ENCODE measurements around the gene NDUFAF8. TPM values are rescaled to one million over a fixed set of nuclear protein-coding genes. Genes with fewer than 3 reads are reported as not detected.

The NDUFAF8 gene
- total and polyA plus RNA-seq, 9 donors: 14.6 to 66.3 (median 33.9) TPM

DNA sequence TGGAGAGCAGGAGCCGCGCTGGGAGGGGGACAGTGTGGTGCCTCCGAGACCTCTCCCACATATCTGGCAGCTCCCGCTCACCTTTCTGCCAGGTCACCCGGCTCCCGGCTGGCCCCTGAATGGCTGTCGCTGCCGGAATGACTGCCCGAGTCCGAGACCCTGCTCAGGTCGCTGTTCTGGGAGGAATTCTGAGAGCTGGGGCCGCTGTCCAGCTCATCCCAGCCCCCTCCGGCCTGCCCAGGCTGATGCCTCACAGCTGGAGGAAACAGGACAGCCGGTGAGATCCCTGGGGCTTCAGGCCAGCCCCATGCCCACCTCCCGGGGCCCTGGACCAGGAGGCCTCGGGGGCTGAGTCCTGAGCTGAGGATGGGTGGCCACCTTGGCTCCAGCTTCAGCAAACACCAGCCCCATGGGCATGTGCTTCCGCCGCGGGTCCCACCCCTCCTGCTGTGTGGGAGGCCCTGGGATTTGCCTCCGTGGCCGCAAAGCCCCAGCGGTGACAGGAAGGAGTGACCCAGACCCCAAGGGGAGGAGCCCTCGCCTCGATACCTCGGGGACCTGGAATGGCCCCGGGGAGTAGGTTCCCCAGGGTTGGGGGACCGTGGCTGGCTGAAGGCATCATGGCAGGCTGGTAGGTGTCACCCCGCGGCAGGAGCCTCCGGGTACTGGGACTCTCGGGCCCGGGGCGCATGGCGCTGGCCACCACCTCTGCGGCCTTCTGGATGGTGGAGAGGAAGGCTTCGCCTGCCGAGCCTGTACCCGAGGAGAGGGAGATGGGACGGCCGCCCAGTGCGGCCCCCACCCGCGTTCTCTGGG lies 7.1 kb upstream of the NDUFAF8 start:
- no peak for DNase-seq
- intact Hi-C loops (cut with DNase I): loop anchor here in 2 of 4 donors (5.0 to 10.0 kb wide), 2 partner anchors 90 to 237 kb away; partner anchors contain the start of gene CHMP6 (in 1 of the 2)
- Histone ChIP-seq H3K4me3 (no peak overlapping the region), H3K27me3 (no peaks in the 10 kb centered on the region), H3K27ac (no peak overlapping the region), H3K9me3 (no peaks in the 10 kb centered on the region), H3K4me1 (ENCODE audit: insufficient read depth) (no peaks in the 10 kb centered on the region), H3K36me3 (no peaks in the 10 kb centered on the region)
- TF ChIP-seq, protein P1, sequence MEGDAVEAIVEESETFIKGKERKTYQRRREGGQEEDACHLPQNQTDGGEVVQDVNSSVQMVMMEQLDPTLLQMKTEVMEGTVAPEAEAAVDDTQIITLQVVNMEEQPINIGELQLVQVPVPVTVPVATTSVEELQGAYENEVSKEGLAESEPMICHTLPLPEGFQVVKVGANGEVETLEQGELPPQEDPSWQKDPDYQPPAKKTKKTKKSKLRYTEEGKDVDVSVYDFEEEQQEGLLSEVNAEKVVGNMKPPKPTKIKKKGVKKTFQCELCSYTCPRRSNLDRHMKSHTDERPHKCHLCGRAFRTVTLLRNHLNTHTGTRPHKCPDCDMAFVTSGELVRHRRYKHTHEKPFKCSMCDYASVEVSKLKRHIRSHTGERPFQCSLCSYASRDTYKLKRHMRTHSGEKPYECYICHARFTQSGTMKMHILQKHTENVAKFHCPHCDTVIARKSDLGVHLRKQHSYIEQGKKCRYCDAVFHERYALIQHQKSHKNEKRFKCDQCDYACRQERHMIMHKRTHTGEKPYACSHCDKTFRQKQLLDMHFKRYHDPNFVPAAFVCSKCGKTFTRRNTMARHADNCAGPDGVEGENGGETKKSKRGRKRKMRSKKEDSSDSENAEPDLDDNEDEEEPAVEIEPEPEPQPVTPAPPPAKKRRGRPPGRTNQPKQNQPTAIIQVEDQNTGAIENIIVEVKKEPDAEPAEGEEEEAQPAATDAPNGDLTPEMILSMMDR (IDR thresholded peaks at IDR 0.05): no peak
- TF ChIP-seq POLR2A (IDR thresholded peaks at IDR 0.05): no peak
- TF ChIP-seq EP300 (IDR thresholded peaks at IDR 0.05): no peak
- WGBS, 3 donors: 75 to 83% (median 77%) methylated on average over 29 to 43 of the region's 43 CpGs

DNA sequence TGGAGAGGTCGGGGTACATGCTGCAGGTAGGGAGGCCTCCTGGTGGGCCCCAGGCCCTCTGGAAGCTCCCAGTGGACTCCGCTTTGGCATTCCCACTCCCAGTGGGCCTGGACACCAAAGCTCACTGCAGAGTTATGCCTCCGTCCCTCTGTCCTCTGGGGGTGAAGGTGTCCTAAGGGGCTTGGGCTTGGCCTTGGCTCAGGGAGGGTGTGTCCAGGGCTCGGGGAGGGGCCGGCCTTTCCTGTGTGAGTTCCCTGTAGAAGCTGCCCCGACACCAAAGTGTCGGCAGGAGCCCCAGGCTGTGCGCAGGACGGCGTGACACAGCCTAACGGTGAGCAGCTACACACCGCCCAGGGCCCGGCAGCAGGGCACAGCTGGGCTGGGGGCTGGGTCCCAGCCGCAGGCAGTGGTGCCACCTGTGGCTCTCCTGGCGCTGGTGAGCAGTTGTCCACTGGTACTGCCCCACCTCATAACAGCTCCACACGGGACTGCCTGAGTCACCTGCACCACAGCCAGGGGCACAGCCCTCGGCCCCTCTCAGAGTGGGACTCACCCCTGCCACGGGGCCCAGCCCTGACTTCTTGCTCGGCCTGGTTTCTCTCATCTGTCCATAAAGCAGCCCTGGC lies 6.4 kb upstream of the NDUFAF8 start:
- H3K36me3 ChIP-seq: no peaks in the 10 kb centered on the region
- no peak for TF ChIP-seq EP300 (IDR thresholded peaks at IDR 0.05)
- no peak overlapping the region for H3K4me3 ChIP-seq
- intact Hi-C loops (cut with DNase I): loop anchor here in 2 of 4 donors (5.0 to 10.0 kb wide), 2 partner anchors 90 to 238 kb away; partner anchors contain the start of gene CHMP6 (in 1 of the 2)
- WGBS, 3 donors: 88 to 91% (median 89%) methylated on average over 18 to 19 of the region's 19 CpGs
- DNase-seq: no peak
- H3K27me3 ChIP-seq: no peaks in the 10 kb centered on the region
- peaks cover 1% of the 10 kb centered on the region for H3K4me1 ChIP-seq (ENCODE audit: insufficient read depth)
- H3K27ac ChIP-seq: no peak overlapping the region
- H3K9me3 ChIP-seq: no peaks in the 10 kb centered on the region

- Histone ChIP-seq H3K36me3 (no peaks in the 10 kb centered on the region), H3K27me3 (no peaks in the 10 kb centered on the region), H3K4me3 (no peak overlapping the region), H3K9me3 (no peaks in the 10 kb centered on the region), H3K4me1 (ENCODE audit: insufficient read depth) (peaks cover 1% of the 10 kb centered on the region), H3K27ac (no peak overlapping the region)
- TF ChIP-seq, protein P1 (IDR thresholded peaks at IDR 0.05): no peak
- TF ChIP-seq POLR2A (IDR thresholded peaks at IDR 0.05): no peak
- no peak for TF ChIP-seq EP300 (IDR thresholded peaks at IDR 0.05)
- WGBS, 3 donors: 87 to 93% (median 91%) methylated on average over 13 to 17 of the region's 17 CpGs
- no peak for DNase-seq
- intact Hi-C loops (cut with DNase I): loop anchor here in 2 of 4 donors (5.0 to 10.0 kb wide), 2 partner anchors 91 to 239 kb away; partner anchors contain the start of gene CHMP6 (in 1 of the 2)
These were observed 5.8 kb upstream of the NDUFAF8 start for GRCh38 chr17:81233316-81233715.

DNA sequence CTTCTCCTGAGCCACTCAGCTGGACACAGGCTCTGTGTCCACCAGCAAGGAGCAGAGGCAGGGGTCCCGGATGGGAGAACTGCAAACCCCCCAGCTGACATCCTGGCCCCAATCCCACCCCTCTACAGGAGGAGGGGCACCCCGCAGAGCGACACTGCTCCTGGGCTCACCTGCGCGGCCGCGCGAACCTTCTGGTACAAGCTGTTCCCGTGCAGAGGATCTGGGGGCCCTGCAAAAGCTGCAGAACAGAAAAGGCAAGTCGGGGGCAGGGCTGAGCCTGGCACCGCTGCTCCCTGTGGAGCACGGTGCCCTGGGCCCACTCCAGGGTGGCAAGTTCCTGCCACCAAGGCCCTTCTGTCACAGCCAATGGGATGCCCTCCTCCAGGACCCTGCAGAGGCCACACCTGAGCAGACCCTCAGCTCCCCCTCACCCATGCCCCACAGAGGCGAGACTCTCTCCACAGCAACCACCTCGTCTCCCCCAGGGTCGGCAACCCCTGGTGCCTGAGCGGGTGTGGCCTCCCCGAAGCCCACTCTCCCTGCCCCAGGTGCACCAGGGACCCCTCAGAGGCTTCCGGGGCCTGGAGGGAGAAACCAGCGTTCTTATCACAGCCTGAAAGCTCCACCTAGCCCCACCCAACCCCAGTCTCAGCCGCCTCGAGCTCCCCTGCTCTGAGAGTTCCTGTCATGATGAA lies 5.2 kb upstream of the NDUFAF8 start:
- H3K4me3 ChIP-seq: no peak overlapping the region
- TF ChIP-seq EP300 (IDR thresholded peaks at IDR 0.05) (no peak), POLR2A (IDR thresholded peaks at IDR 0.05) (no peak)
- TF ChIP-seq, protein P1 (IDR thresholded peaks at IDR 0.05): no peak
- H3K36me3 ChIP-seq: no peaks in the 10 kb centered on the region
- H3K9me3 ChIP-seq: no peaks in the 10 kb centered on the region
- H3K4me1 ChIP-seq (ENCODE audit: insufficient read depth): peaks cover 1% of the 10 kb centered on the region
- no peaks in the 10 kb centered on the region for H3K27me3 ChIP-seq
- WGBS, 3 donors: 86 to 89% (median 89%) methylated on average over 16 to 21 of the region's 21 CpGs
- DNase-seq: no peak
- no peak overlapping the region for H3K27ac ChIP-seq
- intact Hi-C loops (cut with DNase I): loop anchor here in 2 of 4 donors (5.0 to 10.0 kb wide), 2 partner anchors 92 to 239 kb away; partner anchors contain the start of gene CHMP6 (in 1 of the 2)
